Esophagus mucosa (tissue), 1 donor: Measurements from ENCODE around the gene ATP1B2. TPM values are rescaled to one million over a fixed set of nuclear protein-coding genes. Genes with fewer than 3 reads are reported as not detected.

Source experiments
- ATAC-seq: fragments of 200-7000 bp; cut with Tn5 transposase; one replicate; pipeline ENCODE4 v1.9.1; 2020
- total RNA-seq: library from RNA; stranded (reverse); gene quantifications from one replicate; pipeline ENCODE4 v1.2.4, GENCODE V29; 2023
- donor health status: DM: yes; HTN: yes; CAD: no.

The ATP1B2 gene
- total RNA-seq, 1 donor from 2014 or later, result 0.36 TPM

DNA sequence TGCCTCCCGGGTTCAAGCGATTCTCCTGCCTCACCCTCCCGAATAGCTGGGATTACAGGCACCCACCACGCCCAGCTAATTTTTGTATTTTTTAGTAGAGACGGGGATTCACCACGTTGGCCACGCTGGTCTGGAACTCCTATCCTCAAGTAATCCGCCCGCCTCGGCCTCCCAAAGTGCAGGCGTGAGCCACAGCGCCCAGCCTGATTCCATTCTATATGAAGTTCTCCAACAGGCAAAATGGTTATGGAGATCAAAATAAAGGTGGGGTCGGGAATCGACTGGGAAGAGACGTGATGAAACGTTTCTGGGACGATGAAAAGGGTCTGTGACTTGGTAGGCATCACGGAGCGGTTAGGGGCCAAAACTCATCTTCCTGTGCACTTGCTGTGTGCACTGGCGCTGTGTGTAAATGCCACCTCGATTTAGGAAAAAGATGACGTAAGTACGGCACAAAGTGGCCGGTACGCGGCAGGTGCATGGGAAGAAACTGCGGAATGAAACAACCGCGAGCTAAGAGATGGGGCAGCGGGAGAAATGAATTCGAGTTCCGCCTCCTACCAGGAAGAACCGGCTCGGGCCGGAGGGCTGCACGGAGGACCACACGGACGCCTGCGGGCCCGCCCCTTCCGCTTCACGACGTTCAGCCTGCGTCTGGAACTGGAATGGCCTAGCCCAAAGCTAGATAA, 35.0 kb downstream of the ATP1B2 start:
- peak; percentile 79 for ATAC-seq

DNA sequence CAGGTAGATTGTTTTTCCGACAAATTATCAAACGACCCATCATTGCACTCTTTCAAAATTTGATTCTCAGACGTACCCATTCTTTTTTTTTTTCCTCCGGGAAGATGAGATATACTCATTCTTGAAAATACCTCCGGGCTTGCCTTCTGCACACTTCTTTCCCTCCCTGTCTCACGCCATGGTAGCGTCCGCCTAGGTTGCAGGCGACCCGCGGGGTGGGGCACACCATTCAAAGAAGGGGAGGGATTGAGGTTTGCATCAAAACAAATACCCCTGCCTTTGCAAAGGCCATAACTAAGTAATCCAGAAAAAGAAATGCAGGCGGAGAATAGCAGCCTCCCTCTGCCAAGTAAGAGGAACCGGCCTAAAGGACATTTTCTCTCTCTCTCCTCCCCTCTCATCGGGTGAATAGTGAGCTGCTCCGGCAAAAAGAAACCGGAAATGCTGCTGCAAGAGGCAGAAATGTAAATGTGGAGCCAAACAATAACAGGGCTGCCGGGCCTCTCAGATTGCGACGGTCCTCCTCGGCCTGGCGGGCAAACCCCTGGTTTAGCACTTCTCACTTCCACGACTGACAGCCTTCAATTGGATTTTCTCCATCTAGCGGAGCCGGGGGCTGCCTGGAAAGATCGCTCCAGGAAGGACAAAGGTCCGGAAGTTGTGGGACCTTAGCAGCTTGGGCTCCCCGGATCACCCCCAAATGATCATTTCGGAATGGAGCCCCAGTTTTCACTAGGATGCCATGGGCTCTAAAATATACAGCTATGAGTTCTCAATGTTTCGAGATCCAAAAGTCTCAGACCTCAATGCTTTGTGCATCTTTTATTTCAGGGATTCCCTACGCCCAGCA, 35.7 kb downstream of the ATP1B2 start:
- peak; percentile 54 for ATAC-seq

DNA sequence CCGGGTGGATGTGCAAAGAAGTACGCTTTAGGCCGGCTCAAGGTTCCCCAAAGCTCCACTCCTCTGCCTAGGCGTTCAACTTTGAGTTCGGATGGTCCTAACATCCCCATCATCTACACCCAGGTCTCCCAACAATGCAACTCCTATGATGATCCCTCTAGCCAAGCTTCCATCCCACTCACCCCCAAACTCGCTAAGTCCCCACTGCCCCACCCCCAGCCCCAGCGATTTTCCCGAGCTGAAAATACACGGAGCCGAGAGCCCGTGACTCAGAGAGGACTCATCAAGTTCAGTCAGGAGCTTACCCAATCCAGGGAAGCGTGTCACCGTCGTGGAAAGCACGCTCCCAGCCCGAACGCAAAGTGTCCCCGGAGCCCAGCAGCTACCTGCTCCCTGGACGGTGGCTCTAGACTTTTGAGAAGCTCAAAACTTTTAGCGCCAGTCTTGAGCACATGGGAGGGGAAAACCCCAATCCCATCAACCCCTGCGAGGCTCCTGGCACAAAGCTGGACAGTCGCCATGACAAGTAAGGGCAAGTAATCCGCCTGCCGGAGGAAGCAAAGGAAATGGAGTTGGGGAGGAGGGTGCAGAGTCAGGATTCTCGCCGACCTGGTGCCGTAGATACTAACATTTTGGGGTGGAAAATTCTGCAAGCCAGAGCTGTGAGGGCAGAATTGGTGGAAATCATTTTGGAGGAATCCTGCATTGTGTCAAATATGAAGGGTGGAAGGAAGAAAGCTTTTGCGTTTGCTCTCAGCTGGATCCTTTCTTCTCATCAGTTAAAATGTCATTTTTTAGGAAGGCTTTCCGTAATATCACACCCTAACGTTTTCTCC, 36.6 kb downstream of the ATP1B2 start, which contains the start of gene TP53:
Gene TP53 (minus strand): TSS at position 419 of the 836 bp plus-strand sequence. CDS start 10,896 bp downstream, outside the sequence.
- ATAC-seq, result peak; percentile 54

DNA sequence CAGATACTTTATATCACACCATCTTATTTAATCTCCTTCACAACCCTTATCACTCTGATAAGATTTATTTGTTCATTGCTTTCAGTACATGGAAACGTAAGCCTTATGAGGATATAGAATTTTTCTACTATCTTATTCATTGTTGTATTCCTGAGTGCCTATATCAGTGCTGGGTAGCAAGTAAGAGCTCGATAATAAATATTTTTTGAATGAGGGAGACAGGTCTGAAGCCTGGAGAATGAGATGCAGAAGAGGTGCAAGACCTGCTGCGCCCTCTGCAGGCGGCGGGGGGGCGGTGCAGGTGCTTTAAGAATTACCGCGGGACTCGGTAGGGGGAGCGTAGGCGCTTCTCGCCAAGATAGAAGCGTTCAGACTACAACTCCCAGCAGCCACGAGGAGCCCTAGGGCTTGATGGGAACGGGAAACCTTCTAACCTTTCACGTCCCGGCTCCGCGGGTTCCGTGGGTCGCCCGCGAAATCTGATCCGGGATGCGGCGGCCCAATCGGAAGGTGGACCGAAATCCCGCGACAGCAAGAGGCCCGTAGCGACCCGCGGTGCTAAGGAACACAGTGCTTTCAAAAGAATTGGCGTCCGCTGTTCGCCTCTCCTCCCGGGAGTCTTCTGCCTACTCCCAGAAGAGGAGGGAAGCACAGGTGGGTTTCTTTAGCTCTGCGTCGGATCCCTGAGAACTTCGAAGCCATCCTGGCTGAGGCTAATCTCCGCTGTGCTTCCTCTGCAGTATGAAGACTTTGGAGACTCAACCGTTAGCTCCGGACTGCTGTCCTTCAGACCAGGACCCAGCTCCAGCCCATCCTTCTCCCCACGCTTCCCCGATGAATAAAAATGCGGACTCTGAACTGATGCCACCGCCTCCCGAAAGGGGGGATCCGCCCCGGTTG, 37.4 kb downstream of the ATP1B2 start, which contains the start of gene WRAP53:
Gene WRAP53 (plus strand): TSS at position 570 of the 900 bp plus-strand sequence. CDS start 172 bp downstream, at position 742.
- ATAC-seq, result peak; percentile 91

DNA sequence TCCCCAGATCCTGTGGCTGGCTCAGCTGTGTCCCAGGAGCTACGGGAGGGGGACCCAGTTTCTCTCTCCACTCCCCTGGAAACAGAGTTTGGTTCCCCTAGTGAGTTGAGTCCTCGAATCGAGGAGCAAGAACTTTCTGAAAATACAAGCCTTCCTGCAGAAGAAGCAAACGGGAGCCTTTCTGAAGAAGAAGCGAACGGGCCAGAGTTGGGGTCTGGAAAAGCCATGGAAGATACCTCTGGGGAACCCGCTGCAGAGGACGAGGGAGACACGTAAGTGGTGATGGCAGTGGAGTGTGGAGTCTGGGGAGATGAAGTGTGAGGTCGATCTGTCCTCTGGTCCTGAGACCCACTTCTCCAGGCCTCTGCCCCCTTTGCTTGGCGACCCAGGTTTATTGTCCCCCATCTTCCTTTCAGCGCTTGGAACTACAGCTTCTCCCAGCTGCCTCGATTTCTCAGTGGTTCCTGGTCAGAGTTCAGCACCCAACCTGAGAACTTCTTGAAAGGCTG, 38.1 kb downstream of the ATP1B2 start:
- ATAC-seq, result no peak

DNA sequence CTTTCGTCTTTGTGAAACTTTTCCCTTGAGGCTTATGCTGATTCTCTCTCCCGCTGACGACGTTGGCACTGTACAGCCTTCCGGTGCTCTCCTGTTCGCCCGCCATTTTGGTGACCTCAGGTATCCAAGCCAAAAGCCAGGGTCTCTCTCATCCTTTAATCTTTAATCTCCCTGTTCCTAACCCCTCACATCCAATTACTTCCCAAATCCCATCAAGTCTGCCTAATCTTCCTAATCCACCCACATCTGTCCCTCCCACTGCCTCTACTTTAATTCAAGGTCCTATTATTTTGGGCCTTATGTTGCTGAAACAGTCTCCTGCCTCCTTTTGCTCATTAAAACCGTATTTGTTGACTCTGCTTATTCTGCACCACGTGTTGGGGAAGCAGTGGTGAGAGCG, 44.9 kb downstream of the ATP1B2 start:
- ATAC-seq, result no peak

DNA sequence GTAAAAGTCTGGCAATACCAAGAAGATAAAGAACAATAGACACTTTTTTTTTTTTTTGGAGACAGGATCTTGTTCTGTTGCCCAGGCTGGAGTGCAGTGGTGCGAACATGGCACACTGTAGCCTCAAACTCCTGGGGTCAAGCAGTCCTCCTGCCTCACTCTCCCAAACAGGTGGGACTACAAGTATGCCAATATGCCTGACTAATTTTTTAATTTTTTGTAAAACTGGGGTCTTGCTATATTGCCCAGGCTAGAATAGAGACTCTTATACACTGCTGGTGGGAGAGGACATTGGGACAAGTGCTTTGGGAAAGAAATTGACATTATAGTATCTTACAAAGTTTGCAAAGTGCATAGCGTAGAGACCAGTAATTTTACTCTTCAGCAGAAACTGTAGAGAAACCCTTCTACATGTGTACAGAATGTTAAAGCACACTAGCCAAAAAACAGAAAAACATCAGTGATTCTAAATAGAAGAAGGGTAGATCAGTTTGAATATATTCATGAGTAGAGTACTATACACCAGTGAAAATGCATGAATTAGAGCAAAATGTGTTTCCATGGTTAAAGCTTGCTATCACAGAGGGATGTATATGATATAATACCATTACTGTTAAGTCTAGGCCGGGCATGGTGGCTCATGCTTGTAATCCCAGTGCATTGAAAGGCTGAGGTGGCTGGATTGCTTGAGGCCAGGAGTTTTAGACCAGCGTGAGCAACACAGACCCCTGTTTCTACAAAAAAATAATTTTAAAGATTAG, 47.3 kb downstream of the ATP1B2 start:
- no peak for ATAC-seq

DNA sequence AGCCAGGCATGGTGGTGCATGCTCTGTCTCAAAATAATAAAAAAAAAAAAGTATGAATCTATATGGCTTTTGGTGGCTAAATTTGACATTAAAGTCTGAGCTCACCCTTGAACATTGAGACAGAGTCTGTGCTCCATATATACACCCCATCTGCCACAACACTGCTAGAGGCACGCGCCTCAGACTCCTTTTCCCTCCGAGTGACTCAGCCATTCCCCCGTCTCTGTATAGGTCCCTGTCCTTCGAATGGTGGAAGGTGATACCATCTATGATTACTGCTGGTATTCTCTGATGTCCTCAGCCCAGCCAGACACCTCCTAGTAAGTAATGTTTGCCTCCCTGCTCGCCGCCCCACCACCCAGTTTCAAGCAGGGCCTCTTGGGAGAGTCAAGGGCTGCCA, 49.8 kb downstream of the ATP1B2 start:
- no peak for ATAC-seq

DNA sequence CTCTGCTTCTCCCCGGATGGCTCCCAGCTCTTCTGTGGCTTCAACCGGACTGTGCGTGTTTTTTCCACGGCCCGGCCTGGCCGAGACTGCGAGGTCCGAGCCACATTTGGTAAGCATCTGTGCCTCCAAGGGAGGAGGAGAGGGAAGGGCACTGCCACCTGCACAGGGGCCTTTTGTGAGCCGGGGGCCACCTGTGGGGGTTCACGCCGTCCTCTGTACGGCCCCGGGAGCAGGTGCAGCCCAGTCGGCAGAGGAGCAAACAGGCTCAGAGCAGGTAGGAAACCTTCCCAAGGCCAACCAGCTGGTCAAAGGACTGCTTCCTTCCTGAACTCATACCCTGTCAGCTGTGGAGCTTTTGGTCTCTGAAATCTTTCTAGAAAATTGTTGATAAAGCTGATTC, 51.0 kb downstream of the ATP1B2 start:
- no peak for ATAC-seq

DNA sequence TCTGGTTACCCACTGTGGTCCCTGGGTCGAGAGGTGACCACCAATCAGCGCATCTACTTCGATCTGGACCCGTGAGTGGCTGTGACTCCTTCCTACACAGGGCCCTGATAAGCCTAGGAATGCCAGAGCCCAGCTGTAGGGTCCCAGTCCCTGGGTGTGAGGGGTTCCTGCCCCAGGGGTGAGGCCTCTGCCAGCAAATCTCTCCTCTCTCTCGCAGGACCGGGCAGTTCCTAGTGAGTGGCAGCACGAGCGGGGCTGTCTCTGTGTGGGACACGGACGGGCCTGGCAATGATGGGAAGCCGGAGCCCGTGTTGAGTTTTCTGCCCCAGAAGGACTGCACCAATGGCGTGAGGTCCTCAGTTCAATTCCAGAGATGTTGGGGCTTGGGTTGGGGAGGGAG, 52.0 kb downstream of the ATP1B2 start:
- ATAC-seq, result no peak

DNA sequence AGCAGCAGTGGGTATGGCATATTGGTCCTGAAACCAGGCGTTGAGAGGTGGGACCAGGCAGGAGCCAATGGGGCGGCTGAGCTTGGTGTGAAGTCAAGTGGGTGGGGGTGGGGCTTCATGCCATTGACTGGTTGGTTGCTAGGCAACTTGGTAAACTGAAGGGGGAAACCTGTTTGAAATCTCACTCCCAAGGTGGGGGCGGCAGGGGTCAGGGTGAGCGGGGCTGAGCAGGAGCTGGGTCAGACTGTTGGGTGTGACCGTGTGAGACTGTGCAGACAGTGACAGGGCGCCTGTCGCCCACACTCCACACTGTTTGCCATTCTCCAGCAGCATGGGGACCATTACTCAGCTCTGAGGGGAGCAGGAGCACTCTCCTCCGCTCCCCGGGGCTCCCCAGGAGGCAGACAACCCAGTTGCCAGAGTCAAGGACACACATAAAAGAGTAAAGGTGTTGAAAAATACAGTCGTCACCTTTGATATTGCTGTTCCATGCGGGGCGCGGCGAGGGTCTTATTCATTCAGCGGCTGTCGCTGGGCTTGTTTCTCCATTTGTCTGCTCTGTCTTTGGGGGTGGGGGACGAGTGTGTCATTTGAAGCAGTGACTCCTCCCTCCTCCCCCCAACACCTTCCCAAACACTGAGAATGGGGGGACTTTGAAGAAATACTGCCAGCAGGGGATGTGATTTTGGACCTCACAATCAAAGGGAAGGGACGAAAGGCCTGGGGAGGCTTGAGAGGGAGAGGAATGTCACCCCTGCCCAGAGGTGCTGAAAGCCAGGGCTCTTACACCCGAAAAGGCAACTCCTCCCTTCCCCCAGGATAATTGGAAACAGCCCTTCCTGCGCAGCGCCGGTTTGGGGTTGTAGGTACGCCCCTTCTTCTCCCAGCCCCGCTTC, 53.1 kb downstream of the ATP1B2 start:
- ATAC-seq, result peak; percentile 4

DNA sequence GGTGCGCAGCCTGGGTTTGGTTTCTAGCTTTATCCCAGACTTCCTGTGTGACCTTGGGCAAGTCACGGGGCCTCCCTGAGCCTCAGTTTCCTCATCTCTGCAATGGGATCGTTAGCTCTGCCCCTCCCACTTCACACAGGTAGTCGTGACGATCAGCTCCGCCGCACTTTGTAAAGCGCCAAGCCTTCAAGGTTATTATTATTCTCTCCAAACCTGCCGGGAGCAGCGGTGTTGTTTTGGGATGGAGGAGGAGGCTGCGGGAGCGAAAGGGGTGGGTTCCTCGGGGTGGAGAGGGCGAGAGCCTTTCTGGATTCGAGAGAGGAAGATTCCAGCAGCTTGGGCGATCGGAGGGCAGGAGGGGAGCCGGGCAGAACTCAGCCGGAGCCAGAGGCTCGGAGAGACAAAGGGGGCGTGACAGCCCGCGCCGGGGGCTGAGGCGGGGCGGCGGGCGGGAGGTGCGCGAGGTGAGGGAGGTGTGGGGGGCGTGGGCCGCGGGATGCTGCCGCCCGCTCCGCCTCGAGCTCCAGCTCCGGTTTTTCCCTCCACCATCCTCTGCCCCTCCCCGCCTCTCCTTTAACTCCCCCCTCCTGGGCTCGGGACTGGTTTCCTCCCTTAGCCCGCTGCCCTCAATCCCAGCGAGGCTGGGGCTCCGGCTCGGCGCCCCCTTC, 54.0 kb downstream of the ATP1B2 start, which contains the start of gene EFNB3:
Gene EFNB3 (plus strand): TSS at position 602 of the 668 bp plus-strand sequence. CDS start 397 bp downstream, outside the sequence.
- ATAC-seq, result peak; percentile 32

DNA sequence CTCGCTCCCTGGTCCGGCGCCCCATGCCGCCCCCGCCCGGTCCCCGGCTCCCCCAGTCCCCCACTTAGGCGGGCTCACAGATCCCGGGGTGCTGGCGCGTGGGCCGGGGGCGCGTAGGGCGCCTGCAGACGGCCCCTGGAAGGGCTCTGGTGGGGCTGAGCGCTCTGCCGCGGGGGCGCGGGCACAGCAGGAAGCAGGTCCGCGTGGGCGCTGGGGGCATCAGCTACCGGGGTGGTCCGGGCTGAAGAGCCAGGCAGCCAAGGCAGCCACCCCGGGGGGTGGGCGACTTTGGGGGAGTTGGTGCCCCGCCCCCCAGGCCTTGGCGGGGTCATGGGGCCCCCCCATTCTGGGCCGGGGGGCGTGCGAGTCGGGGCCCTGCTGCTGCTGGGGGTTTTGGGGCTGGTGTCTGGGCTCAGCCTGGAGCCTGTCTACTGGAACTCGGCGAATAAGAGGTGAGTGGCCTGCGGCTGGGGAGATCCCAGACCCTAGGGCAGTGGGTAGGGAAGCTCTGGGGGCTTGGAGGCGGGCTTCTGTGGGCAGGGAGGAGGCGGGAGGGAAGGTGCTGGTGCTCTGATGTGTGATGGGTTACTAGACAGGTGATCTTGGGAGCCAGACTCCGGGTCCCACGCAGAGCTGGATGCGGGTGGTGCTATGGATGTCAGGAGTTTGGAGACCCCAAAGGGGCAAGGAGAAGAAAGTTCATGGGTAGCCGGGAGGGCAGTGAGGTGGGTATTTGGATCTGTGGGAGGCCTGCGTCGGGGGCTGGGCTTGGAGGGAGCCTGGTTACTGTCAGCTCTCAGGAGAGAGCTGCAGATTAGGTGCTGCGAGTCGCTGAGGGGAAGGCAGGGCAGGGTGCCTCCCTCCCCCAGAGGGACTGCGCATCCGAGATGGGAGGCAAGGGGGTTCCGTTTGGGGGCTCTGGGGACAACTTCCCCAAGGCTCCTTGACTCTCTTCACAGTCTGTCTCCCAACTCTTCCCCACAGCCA, 54.8 kb downstream of the ATP1B2 start:
- peak; percentile 6 for ATAC-seq

DNA sequence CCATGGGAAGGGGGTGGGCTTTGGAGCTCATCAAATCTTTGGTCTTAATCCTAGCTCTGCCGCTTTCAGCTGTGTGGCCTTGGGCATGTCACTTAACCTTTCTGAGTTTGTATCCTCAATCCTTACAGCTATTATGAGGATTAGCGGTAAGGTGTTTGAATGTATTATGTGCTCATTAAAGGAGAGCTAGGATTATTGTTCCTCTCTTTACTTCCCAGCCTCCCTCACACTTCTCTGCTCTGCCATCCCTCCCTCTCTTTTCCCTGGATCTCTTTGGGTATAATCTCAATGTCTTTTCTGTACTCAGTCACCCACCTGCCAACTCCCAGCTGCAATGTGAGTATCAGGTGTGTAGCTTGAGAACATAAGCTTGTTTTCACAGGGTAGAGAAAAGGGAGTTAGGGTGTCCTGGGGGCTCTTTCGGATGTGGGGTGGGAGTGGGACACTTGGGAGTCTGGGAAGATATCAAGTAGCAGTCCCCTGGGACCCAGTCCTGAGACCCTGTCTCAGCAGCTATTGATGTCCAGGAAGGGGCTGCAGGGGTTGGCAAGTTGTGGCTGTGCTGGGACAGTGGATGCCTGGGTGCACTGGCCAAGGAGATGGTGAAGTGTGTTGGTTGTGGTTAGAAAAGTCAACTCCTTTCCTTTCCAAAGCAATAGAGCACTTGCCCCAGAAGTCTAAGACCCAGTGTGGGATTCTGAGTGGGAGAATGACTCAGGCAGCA, 56.1 kb downstream of the ATP1B2 start:
- no peak for ATAC-seq
